ENCODE data around the gene POLD2.

POLD2 gene

GRCh38 chr7:44150966-44151941 lies 27.9 kb upstream of the POLD2 start:
- no peaks in the 10 kb centered on the region for H3K36me3 ChIP-seq (ENCODE audit: insufficient read depth, low read length)
- H3K27me3 ChIP-seq (ENCODE audit: control insufficient read depth, insufficient read depth, low read length), result peaks cover 13% of the 10 kb centered on the region
- no peak overlapping the region for H3K4me2 ChIP-seq (ENCODE audit: low read length)
- H3K9me3 ChIP-seq (replicated peaks; ENCODE audit: low read length), result no peaks in the 10 kb centered on the region
- H3K4me1 ChIP-seq (ENCODE audit: control insufficient read depth, insufficient read depth, low read length), result peaks cover 4% of the 10 kb centered on the region
- H3K9ac ChIP-seq (ENCODE audit: low read depth, low read length), result no peak overlapping the region
- no peak overlapping the region for H3K4me3 ChIP-seq (ENCODE audit: low read length)

- H3K27me3 ChIP-seq (ENCODE audit: control insufficient read depth, insufficient read depth, low read length), result peaks cover 14% of the 10 kb centered on the region
- H3K4me2 ChIP-seq (ENCODE audit: low read length), result no peak overlapping the region
- H3K9ac ChIP-seq (ENCODE audit: low read depth, low read length), result no peak overlapping the region
Observed at GRCh38 chr7:44150466-44150832, 27.1 kb upstream of the POLD2 start.

GRCh38 chr7:44149571-44150465 lies 26.5 kb upstream of the POLD2 start:
- Histone ChIP-seq H3K4me3 (ENCODE audit: low read length) (no peak overlapping the region), H3K27me3 (ENCODE audit: control insufficient read depth, insufficient read depth, low read length) (peaks cover 20% of the 10 kb centered on the region), H3K36me3 (ENCODE audit: insufficient read depth, low read length) (no peaks in the 10 kb centered on the region), H3K4me1 (ENCODE audit: control insufficient read depth, insufficient read depth, low read length) (peaks cover 10% of the 10 kb centered on the region), H3K4me2 (ENCODE audit: low read length) (no peak overlapping the region), H3K9me3 (replicated peaks; ENCODE audit: low read length) (no peaks in the 10 kb centered on the region), H3K9ac (ENCODE audit: low read depth, low read length) (no peak overlapping the region)

More at GRCh38 chr7:44150466-44150832, 27.1 kb upstream of the POLD2 start:
- no peaks in the 10 kb centered on the region for H3K36me3 ChIP-seq (ENCODE audit: insufficient read depth, low read length)
- H3K4me1 ChIP-seq (ENCODE audit: control insufficient read depth, insufficient read depth, low read length), result peaks cover 9% of the 10 kb centered on the region
- no peaks in the 10 kb centered on the region for H3K9me3 ChIP-seq (replicated peaks; ENCODE audit: low read length)
- H3K4me3 ChIP-seq (ENCODE audit: low read length), result no peak overlapping the region

- H3K27me3 ChIP-seq (ENCODE audit: control insufficient read depth, insufficient read depth, low read length), result peaks cover 19% of the 10 kb centered on the region
Observed at GRCh38 chr7:44148961-44149536, 25.7 kb upstream of the POLD2 start.

GRCh38 chr7:44148166-44148565 lies 24.8 kb upstream of the POLD2 start:
- Histone ChIP-seq H3K4me2 (ENCODE audit: low read length) (no peak overlapping the region), H3K27me3 (ENCODE audit: control insufficient read depth, insufficient read depth, low read length) (peaks cover 23% of the 10 kb centered on the region), H3K4me3 (ENCODE audit: low read length) (no peak overlapping the region), H3K4me1 (ENCODE audit: control insufficient read depth, insufficient read depth, low read length) (peaks cover 10% of the 10 kb centered on the region), H3K9me3 (replicated peaks; ENCODE audit: low read length) (no peaks in the 10 kb centered on the region), H3K36me3 (ENCODE audit: insufficient read depth, low read length) (no peaks in the 10 kb centered on the region), H3K9ac (ENCODE audit: low read depth, low read length) (no peak overlapping the region)

More at GRCh38 chr7:44148961-44149536, 25.7 kb upstream of the POLD2 start:
- no peaks in the 10 kb centered on the region for H3K36me3 ChIP-seq (ENCODE audit: insufficient read depth, low read length)
- no peak overlapping the region for H3K9ac ChIP-seq (ENCODE audit: low read depth, low read length)
- no peak overlapping the region for H3K4me2 ChIP-seq (ENCODE audit: low read length)
- peaks cover 10% of the 10 kb centered on the region for H3K4me1 ChIP-seq (ENCODE audit: control insufficient read depth, insufficient read depth, low read length)
- no peak overlapping the region for H3K4me3 ChIP-seq (ENCODE audit: low read length)
- no peaks in the 10 kb centered on the region for H3K9me3 ChIP-seq (replicated peaks; ENCODE audit: low read length)

- Histone ChIP-seq H3K9ac (ENCODE audit: low read depth, low read length) (no peak overlapping the region), H3K9me3 (replicated peaks; ENCODE audit: low read length) (no peaks in the 10 kb centered on the region), H3K36me3 (ENCODE audit: insufficient read depth, low read length) (no peaks in the 10 kb centered on the region), H3K4me3 (ENCODE audit: low read length) (no peak overlapping the region), H3K4me2 (ENCODE audit: low read length) (no peak overlapping the region), H3K27me3 (ENCODE audit: control insufficient read depth, insufficient read depth, low read length) (peaks cover 23% of the 10 kb centered on the region), H3K4me1 (ENCODE audit: control insufficient read depth, insufficient read depth, low read length) (peaks cover 10% of the 10 kb centered on the region)
Observed at GRCh38 chr7:44147026-44147991, 24.0 kb upstream of the POLD2 start.

- Histone ChIP-seq H3K4me2 (ENCODE audit: low read length) (peak overlapping the region; percentile 82), H3K9ac (ENCODE audit: low read depth, low read length) (no peak overlapping the region), H3K4me1 (ENCODE audit: control insufficient read depth, insufficient read depth, low read length) (peaks cover 10% of the 10 kb centered on the region), H3K4me3 (ENCODE audit: low read length) (peak overlapping the region; percentile 62), H3K27me3 (ENCODE audit: control insufficient read depth, insufficient read depth, low read length) (peaks cover 29% of the 10 kb centered on the region), H3K9me3 (replicated peaks; ENCODE audit: low read length) (no peaks in the 10 kb centered on the region), H3K36me3 (ENCODE audit: insufficient read depth, low read length) (no peaks in the 10 kb centered on the region)
Observed at GRCh38 chr7:44145969-44146911, 22.9 kb upstream of the POLD2 start.

- Histone ChIP-seq H3K4me1 (ENCODE audit: control insufficient read depth, insufficient read depth, low read length) (peaks cover 10% of the 10 kb centered on the region), H3K27me3 (ENCODE audit: control insufficient read depth, insufficient read depth, low read length) (peaks cover 29% of the 10 kb centered on the region), H3K4me2 (ENCODE audit: low read length) (peak overlapping the region; percentile 82), H3K36me3 (ENCODE audit: insufficient read depth, low read length) (no peaks in the 10 kb centered on the region), H3K9me3 (replicated peaks; ENCODE audit: low read length) (no peaks in the 10 kb centered on the region), H3K9ac (ENCODE audit: low read depth, low read length) (no peak overlapping the region), H3K4me3 (ENCODE audit: low read length) (peak overlapping the region; percentile 62)
Observed at GRCh38 chr7:44145479-44145968, 22.2 kb upstream of the POLD2 start.

GRCh38 chr7:44144968-44145478 lies 21.7 kb upstream of the POLD2 start:
- Histone ChIP-seq H3K27me3 (ENCODE audit: control insufficient read depth, insufficient read depth, low read length) (peaks cover 29% of the 10 kb centered on the region), H3K4me1 (ENCODE audit: control insufficient read depth, insufficient read depth, low read length) (peaks cover 6% of the 10 kb centered on the region), H3K9ac (ENCODE audit: low read depth, low read length) (no peak overlapping the region), H3K9me3 (replicated peaks; ENCODE audit: low read length) (no peaks in the 10 kb centered on the region), H3K4me3 (ENCODE audit: low read length) (no peak overlapping the region), H3K4me2 (ENCODE audit: low read length) (no peak overlapping the region), H3K36me3 (ENCODE audit: insufficient read depth, low read length) (no peaks in the 10 kb centered on the region)

Data from skeletal muscle satellite cell (primary cell).